Right lung (tissue), 5 donors: ENCODE data around the gene PANK4. TPM values are rescaled to one million over a fixed set of nuclear protein-coding genes. Genes with fewer than 3 reads are reported as not detected.
"Not testable (repeated sequence)": the region's sequence is repeated elsewhere in the genome, so short reads cannot be mapped to it uniquely, and the experiment has no call there.

Source experiments
- DNase-seq, 2 donors: peaks; one replicate each; pipeline ENCODE4 v3.0.0-alpha.2; 2013
- polyA plus RNA-seq, 5 donors: library from polyadenylated mRNA; unstranded; fragments of 120-200 nt; gene quantifications; one replicate each; pipeline versions ENCODE4 v1.2.1 to v1.2.3, GENCODE V29; 2013; ENCODE audit warnings: inconsistent platforms in 1 of 5, low replicate concordance in 1 of 5; ENCODE audit not compliant: insufficient read length in 5 of 5, insufficient read depth in 1 of 5

PANK4 gene
- polyA plus RNA-seq, 5 donors, result 20.2 to 29.0 (median 26.4) TPM

- no peak for DNase-seq
Measured at GRCh38 chr1:2559509-2560298, 33.3 kb upstream of the PANK4 start.

- no peak for DNase-seq
Measured at GRCh38 chr1:2558861-2559260, 32.5 kb upstream of the PANK4 start.

GRCh38 chr1:2558420-2558819 lies 32.0 kb upstream of the PANK4 start:
- no peak for DNase-seq

GRCh38 chr1:2557482-2558400 lies 31.3 kb upstream of the PANK4 start:
- no peak for DNase-seq

GRCh38 chr1:2556678-2557481 lies 30.5 kb upstream of the PANK4 start:
- no peak for DNase-seq

- DNase-seq, result peak in 1 of 2 donors; percentile 53
Measured at GRCh38 chr1:2556277-2556677, 29.9 kb upstream of the PANK4 start, which contains the start of gene TNFRSF14. Gene TNFRSF14, plus strand, starts transcription at chr1:2556371. Its CDS starts 294 bp downstream, at chr1:2556665.

- no peak for DNase-seq
Measured at GRCh38 chr1:2555634-2556276, 29.4 kb upstream of the PANK4 start.

GRCh38 chr1:2554621-2555387 lies 28.4 kb upstream of the PANK4 start:
- no peak for DNase-seq

- no peak for DNase-seq
Measured at GRCh38 chr1:2553871-2554620, 27.6 kb upstream of the PANK4 start.

GRCh38 chr1:2553076-2553475 lies 26.7 kb upstream of the PANK4 start:
- DNase-seq, result not testable (repeated sequence)

- DNase-seq, result no peak
Measured at GRCh38 chr1:2552189-2552588, 25.8 kb upstream of the PANK4 start.

GRCh38 chr1:2551544-2551943 lies 25.1 kb upstream of the PANK4 start:
- not testable (repeated sequence) for DNase-seq

GRCh38 chr1:2550309-2550861 lies 24.0 kb upstream of the PANK4 start:
- DNase-seq, result not testable (repeated sequence)

GRCh38 chr1:2549367-2550029 lies 23.1 kb upstream of the PANK4 start:
- DNase-seq, result not testable (repeated sequence)

- DNase-seq, result peak; percentile 71 to 76
Measured at GRCh38 chr1:2548068-2548589, 21.7 kb upstream of the PANK4 start.

GRCh38 chr1:2547210-2548067 lies 21.0 kb upstream of the PANK4 start:
- DNase-seq, result no peak

- peak; percentile 60 to 64 for DNase-seq
Measured at GRCh38 chr1:2546515-2547209, 20.3 kb upstream of the PANK4 start.
